Activated CD8-positive, alpha-beta memory T cell treated with anti-CD3 and anti-CD28 coated beads for 4 hours (primary cell): ENCODE measurements around the gene ICE2.

ENCODE experiments used
- DNase-seq, 2 donors: peaks; one replicate each; pipeline ENCODE4 v3.0.0-alpha.2; 2020; ENCODE audit warnings: low read depth in 2 of 2

The ICE2 gene

GRCh38 chr15:60478566-60479360 is at the start of gene ICE2:
Gene ICE2 (minus strand): TSS chr15:60479142. CDS start chr15:60477977, 1,165 bp downstream.
- DNase-seq, result peak; percentile 92 to 93

DNA sequence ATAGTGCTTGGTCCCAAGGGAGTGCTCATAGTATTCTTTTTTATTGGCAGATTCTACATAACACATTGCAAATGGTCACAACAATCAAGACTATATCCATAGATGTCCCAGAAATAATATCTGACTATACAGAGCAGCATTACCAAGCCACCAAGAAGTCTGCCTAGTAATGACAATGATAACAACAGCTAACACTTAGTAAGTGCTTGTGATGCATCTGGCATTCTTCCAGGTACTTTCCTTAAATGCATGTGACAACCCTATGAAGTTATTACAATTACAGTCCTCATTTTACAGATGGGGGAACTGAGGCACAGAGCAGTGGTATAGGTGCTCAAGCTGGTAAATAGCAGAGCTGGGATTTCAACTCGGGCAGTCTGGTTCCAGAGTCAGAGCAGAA is 49.6 kb upstream of the ICE2 start:
- no peak for DNase-seq

DNA sequence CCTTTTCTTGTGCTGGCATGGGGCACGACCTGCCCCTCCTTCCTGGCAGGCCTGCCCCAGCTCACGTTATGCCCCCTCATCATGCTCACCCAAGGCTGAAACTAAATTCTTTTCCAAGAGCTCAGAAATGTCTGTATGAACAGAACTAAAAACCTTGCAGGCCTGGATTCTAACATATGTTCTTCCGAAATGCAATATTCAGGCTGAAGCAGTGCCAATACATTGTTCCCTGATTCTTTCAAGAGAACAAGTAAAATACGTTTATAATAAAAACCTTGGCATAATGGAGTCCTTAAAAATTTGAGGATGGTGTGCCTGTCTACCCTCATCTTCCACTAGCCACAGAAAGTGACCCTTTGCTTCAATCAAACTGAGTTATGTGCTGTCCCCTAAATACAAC is 48.5 kb upstream of the ICE2 start:
- DNase-seq, result no peak

- no peak for DNase-seq
These were observed 47.2 kb upstream of the ICE2 start for GRCh38 chr15:60526127-60526616.

DNA sequence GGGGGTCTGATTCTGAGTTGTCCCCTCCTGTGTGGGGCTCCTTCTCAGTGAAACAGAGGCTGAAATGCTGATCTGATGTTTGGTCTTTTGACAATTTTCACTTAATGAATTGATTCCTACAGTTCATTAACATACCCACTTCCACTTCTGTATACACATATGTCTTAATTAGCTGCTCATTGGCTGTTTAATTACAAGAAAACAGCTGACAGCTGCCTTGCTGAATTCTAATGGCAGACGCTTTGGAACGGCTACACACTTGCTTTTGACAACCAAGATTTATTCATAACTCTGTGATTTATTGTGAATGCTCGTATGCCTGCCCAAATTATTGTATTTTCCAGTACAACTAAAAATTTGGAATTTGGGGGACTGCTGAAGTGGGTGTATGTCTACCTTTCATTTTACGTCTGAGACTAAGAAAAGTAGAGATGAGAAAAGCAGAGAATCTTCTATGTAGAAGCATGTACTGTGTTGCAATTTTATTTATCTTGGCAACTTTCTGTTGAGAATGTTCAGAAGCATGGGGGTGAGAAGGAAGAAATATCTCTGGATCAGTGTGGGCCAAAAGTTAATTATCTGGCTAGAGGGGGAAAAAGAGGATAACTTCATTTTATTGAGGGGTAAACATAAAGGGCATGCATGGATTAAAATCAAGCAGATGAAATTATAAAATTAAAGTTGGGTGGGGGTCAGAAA is 46.5 kb upstream of the ICE2 start:
- DNase-seq, result no peak

- DNase-seq, result no peak
These were observed 44.1 kb upstream of the ICE2 start for GRCh38 chr15:60523056-60523455.

DNA sequence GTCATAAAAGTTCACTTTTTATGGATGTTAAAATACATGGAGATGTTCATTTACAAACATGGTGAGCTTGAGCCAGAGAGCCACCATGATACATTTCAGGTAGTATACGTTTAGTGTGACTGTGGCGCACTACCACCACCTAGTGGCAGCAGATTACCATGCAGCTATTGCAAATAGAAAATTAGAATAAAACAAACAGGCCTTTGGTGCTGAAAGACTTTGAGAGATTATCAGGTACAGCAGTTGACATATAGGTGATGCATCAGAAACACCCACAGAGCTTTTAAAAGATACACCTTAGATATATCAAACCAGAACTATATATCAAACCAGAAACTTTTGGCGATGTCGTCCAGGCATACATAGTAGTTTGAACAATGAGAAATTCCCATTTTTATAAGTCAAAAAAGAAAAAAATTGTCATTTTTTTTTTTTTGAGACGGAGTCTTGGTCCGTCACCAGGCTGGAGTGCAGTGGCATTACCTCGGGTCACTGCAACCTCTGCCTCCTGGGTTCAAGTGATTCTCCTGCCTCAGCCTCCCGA is 42.0 kb upstream of the ICE2 start:
- peak; percentile 62 to 68 for DNase-seq

DNA sequence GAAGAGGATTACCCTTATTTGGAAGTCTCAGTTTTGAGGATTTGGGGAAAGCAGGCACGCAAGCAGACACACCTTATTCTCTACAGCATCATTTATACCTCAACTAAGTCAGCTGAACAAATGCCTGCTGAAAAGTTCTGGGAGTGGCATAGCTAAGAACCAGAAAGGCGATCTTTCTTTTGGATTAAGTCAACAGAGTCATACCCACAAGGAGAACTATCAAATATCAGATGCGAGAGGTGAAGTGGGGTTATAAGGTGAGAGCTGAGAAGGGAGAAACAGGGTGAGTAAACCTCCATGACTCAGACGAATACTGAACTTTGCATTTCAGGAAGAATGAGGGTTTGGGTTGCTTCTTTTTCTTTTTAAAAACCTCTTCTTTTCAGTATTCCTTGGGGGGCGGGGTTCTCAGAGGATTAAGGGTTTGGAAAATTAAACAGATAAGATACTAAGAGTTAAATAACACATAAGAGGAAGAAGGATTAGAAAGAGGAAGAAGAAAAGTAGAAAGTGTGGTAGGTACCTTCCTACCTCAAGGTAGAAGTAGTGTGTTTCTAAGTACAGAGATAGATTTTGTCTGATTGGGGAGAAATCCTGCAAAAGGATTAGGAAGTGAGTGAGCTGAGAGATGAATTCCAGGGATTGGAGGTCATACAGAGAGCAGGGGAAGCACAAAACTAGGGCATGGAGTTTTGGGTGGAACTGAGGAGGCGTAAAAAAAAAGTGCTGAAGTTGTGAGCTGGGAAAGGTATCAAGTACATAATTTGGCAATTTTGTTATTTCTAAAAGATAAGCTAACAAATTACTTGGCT is 41.3 kb upstream of the ICE2 start:
- no peak for DNase-seq

DNA sequence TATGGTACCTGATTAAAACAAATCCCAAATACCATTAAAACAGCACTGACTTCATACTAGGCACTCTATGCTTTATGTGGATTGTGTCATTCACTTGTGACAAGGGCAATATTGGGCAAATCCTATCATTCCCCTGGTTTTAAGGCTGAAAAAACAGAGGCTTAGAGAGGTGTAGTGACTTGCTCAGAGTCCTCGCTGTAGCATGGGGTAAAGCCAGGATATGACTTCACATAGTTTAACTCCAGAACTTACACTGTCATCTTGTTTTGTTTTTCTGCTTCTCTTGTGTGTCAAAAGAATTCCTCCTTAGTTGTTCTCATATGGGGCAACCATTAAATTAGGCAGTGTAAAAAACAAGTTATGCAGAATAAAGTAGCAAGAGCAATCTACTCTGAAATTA is 40.3 kb upstream of the ICE2 start:
- no peak for DNase-seq

DNA sequence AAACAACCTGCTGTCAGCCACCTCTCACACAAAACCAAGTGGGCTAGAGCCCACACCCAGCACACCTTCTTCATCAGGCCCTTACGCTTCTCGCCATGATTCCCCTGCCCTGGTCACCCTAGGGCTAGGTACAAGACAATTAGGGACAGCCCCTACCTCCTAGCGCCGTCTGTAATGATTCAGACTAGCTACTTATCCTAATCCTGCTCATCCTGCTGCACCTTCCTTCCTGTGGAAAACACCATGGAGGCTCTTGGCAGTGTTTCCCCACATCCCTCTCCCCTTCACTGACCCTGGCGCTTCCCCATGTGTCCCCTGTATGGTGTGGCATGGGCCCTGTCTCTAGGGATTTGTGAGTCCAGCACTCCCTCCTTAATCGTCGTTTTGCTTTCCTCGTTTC is 39.6 kb upstream of the ICE2 start:
- no peak for DNase-seq

GRCh38 chr15:60514261-60514881 is 35.4 kb upstream of the ICE2 start:
- no peak for DNase-seq

DNA sequence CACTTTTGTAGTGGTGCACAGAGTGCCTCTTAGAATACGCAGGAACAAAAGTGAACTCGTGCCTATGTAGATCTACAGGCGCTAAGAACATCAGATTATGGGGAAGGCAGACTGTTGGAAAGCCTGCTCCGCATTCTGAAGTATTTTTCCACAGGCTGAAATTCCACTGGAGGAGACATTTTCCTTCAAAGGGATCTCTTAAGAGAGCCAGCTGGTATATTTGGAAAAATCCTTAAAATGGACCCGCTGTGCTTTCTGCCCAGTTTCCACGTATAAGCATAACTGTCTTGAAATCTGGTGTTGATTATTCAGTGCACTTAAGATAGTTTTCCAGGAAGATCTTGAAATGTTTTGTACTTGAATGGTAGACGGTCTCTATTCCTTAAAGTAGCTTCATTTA is 34.7 kb upstream of the ICE2 start:
- no peak for DNase-seq

GRCh38 chr15:60512937-60513336 is 34.0 kb upstream of the ICE2 start:
- no peak for DNase-seq

GRCh38 chr15:60511351-60512031 is 32.5 kb upstream of the ICE2 start:
- DNase-seq, result no peak

GRCh38 chr15:60510006-60510405 is 31.1 kb upstream of the ICE2 start:
- DNase-seq, result no peak

DNA sequence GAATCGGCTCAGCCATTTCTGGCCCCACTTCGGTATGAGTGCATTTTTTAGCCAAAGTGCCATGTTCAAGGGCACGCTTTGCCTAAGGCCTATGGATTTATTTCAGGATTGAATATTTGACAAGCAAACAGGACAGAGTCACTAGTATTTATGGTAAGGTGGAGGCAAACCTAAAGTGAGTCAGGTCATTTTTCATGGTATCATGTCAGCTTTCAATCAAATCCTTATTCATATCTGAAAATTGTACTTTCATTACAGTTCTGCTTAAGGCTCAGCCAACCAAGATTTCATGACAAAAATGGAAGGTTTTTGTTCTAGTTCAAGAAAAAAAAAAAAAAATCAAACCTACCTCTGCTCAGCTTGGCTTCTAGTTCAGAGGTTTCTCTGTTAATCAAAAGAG is 30.5 kb upstream of the ICE2 start:
- no peak for DNase-seq

DNA sequence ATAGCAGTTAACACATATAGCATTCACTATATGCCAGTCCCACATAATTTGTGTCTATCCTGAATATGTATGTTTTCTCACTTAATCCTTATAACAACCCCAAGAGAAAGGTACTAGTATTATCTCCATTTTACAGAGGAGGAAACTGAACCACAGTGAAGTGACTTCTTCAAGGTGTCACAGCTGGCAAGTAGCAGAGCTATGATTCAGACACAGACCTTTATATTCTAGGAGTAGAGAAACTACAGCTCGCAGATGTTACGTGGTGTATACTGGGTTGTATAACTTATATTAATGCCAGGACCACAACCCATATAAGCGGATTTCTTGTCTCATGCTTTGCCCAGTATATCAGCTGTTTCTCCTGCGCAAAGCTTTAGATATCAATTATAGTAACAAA is 29.5 kb upstream of the ICE2 start:
- DNase-seq, result no peak

DNA sequence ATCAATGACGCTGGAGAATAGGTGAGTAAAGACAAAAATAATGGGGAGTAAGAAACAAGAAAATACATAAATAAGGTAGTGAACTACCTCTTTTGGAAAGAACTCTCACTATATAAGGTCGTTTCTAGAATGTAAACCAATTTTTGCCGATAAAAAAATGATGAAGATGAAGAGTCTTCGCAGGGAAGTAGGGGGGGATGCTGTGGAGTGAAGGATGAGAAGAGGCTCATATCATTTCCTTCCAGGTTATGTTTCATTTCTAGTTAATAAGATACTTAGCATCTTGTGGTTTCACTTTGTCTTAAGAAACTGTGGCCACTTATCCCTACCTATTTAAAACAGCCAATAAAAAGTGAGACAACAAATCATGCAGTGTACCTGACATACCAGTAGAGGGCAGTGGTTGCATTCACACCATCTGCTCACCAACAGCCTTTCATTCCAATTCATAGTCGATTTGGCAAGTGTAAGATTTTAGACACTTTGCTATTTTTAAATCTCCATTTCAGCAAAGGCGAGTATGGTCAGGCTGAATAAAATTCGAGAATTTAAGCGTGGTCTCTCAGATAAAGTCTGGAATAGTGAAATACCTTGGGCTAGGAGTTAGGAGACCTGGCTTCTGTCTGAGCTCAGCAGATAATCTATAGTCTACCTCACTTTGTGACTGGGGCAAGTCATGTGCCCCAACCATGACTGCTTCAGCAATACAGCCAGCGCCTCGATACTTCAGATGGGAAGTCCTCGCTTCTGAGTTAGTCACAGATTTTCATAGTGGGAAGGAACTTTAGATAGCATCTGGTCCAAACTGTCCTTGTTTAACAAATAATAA is 28.9 kb upstream of the ICE2 start:
- DNase-seq, result peak; percentile 17 to 31

DNA sequence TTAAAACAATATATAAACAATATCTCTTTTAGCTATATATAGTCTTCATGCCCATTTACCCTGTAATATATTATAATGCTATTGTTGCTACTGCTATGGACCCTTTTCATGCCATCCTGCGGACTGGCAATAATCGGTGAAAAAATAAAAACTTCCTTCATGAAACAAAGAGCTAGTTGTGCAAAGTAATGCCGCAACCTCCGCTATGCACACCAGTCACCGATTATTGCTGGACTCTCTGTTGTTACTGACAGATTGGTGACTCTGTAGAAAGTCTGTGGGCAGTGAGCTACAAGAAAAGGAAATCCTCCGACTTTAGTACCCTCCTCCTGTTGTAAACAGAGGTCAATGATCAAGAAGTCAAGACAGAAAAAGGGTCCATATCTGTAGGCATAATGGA is 17.9 kb upstream of the ICE2 start:
- no peak for DNase-seq

DNA sequence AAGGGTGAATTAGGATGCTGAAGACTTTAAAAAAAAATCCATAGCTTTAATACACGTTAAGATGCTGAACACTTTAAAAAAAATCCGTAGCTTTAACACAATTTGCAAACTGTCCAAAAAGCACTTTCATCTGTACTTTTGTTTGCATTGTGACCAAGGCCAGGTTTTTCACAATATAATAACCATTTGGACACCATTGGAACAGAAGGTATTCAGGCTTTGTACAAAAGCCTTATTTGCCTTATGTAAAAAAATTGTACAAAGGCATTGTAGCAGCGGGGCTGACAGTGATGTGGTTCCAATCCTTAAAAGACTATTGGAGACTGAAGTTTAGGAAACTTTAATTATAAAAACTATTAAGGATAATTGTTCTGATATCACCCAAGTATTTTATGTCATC is 15.2 kb upstream of the ICE2 start:
- DNase-seq, result no peak
